GM23338 (cell line): ENCODE measurements around the gene BRCA1.

Source experiments
- EZH2 ChIP-seq: fragments of 200-600 bp; sonication (generic); IDR thresholded peaks from one replicate; pipeline ENCODE4 v1.8.0; 2017; ENCODE audit warnings: antibody characterized with exemption, mild to moderate bottlenecking, low read depth; ENCODE audit not compliant: unreplicated experiment
- EZH2phosphoT487 ChIP-seq: fragments of 200-600 bp; sonication (generic); IDR thresholded peaks from one replicate; pipeline ENCODE4 v1.8.1; 2018; ENCODE audit warnings: antibody characterized with exemption; ENCODE audit not compliant: unreplicated experiment
- POLR2AphosphoS5 ChIP-seq: IDR thresholded peaks from 2 replicates; pipeline ENCODE4 v1.6.1; 2016; ENCODE audit warnings: antibody characterized with exemption, low read depth
- STAT1 ChIP-seq: IDR thresholded peaks from one replicate; pipeline ENCODE4 v1.6.1; 2016; ENCODE audit warnings: antibody characterized with exemption; ENCODE audit not compliant: unreplicated experiment
- ZNF331 ChIP-seq: fragments of 250-450 bp; sonication (Bioruptor Pico); IDR thresholded peaks from 2 replicates; pipeline ENCODE4 v1.5.0; 2020; ENCODE audit warnings: low read depth, mild to moderate bottlenecking, moderate library complexity
- TF ChIP-seq, protein P1 (sequence below), 2 experiments: fragments of 200-600 bp in 1 of 2; sonication (generic) in 1 of 2; conservative IDR thresholded peaks; 2 replicates each; pipeline versions ENCODE4 v1.5.1 to v1.6.1; 2016 to 2017; ENCODE audit warnings: antibody characterized with exemption in 2 of 2, low read depth in 2 of 2, mild to moderate bottlenecking in 2 of 2, moderate library complexity in 1 of 2
- TF ChIP-seq, protein P2 (sequence below): IDR thresholded peaks from one replicate; pipeline ENCODE4 v1.6.1; 2018; ENCODE audit warnings: antibody characterized with exemption; ENCODE audit not compliant: unreplicated experiment

DNA sequence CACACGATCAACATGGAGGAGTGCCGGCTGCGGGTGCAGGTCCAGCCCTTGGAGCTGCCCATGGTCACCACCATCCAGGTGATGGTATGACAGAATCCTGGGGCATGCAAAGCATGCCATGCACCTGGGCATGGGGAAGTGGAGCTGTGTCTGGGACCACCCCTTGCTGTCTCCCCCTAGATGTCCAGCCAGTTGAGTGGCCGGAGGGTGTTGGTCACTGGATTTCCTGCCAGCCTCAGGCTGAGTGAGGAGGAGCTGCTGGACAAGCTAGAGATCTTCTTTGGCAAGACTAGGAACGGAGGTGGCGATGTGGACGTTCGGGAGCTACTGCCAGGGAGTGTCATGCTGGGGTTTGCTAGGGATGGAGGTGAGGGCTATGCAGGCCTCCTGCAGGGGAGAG, 111.9 kb downstream of the BRCA1 start:
- TF ChIP-seq, protein P1, sequence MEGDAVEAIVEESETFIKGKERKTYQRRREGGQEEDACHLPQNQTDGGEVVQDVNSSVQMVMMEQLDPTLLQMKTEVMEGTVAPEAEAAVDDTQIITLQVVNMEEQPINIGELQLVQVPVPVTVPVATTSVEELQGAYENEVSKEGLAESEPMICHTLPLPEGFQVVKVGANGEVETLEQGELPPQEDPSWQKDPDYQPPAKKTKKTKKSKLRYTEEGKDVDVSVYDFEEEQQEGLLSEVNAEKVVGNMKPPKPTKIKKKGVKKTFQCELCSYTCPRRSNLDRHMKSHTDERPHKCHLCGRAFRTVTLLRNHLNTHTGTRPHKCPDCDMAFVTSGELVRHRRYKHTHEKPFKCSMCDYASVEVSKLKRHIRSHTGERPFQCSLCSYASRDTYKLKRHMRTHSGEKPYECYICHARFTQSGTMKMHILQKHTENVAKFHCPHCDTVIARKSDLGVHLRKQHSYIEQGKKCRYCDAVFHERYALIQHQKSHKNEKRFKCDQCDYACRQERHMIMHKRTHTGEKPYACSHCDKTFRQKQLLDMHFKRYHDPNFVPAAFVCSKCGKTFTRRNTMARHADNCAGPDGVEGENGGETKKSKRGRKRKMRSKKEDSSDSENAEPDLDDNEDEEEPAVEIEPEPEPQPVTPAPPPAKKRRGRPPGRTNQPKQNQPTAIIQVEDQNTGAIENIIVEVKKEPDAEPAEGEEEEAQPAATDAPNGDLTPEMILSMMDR (conservative IDR thresholded peaks at IDR 0.05; ENCODE audit: low read depth in 2 of 2), result no peak
- no peak for TF ChIP-seq EZH2
- no peak for TF ChIP-seq POLR2AphosphoS5
- TF ChIP-seq EZH2phosphoT487, result no peak
- no peak for TF ChIP-seq ZNF331
- TF ChIP-seq, protein P2, sequence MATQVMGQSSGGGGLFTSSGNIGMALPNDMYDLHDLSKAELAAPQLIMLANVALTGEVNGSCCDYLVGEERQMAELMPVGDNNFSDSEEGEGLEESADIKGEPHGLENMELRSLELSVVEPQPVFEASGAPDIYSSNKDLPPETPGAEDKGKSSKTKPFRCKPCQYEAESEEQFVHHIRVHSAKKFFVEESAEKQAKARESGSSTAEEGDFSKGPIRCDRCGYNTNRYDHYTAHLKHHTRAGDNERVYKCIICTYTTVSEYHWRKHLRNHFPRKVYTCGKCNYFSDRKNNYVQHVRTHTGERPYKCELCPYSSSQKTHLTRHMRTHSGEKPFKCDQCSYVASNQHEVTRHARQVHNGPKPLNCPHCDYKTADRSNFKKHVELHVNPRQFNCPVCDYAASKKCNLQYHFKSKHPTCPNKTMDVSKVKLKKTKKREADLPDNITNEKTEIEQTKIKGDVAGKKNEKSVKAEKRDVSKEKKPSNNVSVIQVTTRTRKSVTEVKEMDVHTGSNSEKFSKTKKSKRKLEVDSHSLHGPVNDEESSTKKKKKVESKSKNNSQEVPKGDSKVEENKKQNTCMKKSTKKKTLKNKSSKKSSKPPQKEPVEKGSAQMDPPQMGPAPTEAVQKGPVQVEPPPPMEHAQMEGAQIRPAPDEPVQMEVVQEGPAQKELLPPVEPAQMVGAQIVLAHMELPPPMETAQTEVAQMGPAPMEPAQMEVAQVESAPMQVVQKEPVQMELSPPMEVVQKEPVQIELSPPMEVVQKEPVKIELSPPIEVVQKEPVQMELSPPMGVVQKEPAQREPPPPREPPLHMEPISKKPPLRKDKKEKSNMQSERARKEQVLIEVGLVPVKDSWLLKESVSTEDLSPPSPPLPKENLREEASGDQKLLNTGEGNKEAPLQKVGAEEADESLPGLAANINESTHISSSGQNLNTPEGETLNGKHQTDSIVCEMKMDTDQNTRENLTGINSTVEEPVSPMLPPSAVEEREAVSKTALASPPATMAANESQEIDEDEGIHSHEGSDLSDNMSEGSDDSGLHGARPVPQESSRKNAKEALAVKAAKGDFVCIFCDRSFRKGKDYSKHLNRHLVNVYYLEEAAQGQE, result no peak
- TF ChIP-seq STAT1, result no peak
